Activated CD8-positive, alpha-beta T cell treated with anti-CD3 and anti-CD28 coated beads for 36 hours (primary cell): ENCODE data around the gene HSF2. TPM values are rescaled to one million over a fixed set of nuclear protein-coding genes. Genes with fewer than 3 reads are reported as not detected.

ENCODE experiments used
- ATAC-seq: fragments of 200-7000 bp; cut with Tn5 transposase; one replicate; pipeline ENCODE4 v1.10.0; 2021; ENCODE audit warnings: mild to moderate bottlenecking, moderate library complexity
- CTCF ChIA-PET: fragments of 350-600 bp; sonication (Branson Sonifier 250); formaldehyde crosslinking; loops from one replicate; lab custom pipeline; 2021; ENCODE audit warnings: antibody characterized with exemption; lab: Charles Lee
- POLR2A ChIA-PET: fragments of 350-600 bp; sonication (Branson Sonifier 250); formaldehyde crosslinking; loops from one replicate; lab custom pipeline; 2021; ENCODE audit warnings: antibody characterized with exemption; lab: Charles Lee
- DNase-seq: peaks from one replicate; pipeline ENCODE4 v3.0.0-alpha.2; 2020
- H3K27ac Mint-ChIP-seq: one replicate; pipeline ENCODE4 v1.8.0; 2021; ENCODE audit warnings: mild to moderate bottlenecking, mixed read lengths
- H3K27me3 Mint-ChIP-seq: one replicate; pipeline ENCODE4 v1.8.0; 2021; ENCODE audit warnings: mixed read lengths
- H3K36me3 Mint-ChIP-seq: one replicate; pipeline ENCODE4 v1.8.0; 2021; ENCODE audit warnings: low read depth, mixed read lengths
- H3K4me1 Mint-ChIP-seq: one replicate; pipeline ENCODE4 v1.8.0; 2021; ENCODE audit warnings: low read depth, mixed read lengths
- H3K4me3 Mint-ChIP-seq: one replicate; pipeline ENCODE4 v1.8.0; 2021; ENCODE audit warnings: mild to moderate bottlenecking, moderate library complexity, mixed read lengths
- H3K9me3 Mint-ChIP-seq: one replicate; pipeline ENCODE4 v1.8.0; 2021; ENCODE audit warnings: mixed read lengths
- intact Hi-C: fragments of 100-400 bp; cut with micrococcal nuclease; formaldehyde crosslinking; loops from one replicate; pipeline ENCODE4 v1.10.0; 2022
- total RNA-seq, 2 experiments: library from RNA; stranded (reverse); gene quantifications; one replicate each; pipeline ENCODE4 v1.2.3, GENCODE V29; 2021
- TF ChIP-seq, protein P1 (sequence below): fragments of 200-600 bp; IDR thresholded peaks from one replicate; pipeline ENCODE4 v1.8.0; 2022; ENCODE audit warnings: antibody characterized with exemption, mild to moderate bottlenecking

The HSF2 gene
- total RNA-seq, 2 experiments from 2014 or later = 19.5 to 22.4 TPM

- Mint-ChIP-seq H3K4me1 (peaks cover 72% of the 10 kb centered on the region), H3K36me3 (peaks cover 28% of the 10 kb centered on the region), H3K9me3 (peaks cover 8% of the 10 kb centered on the region), H3K27me3 (no peaks in the 10 kb centered on the region), H3K27ac (no peak overlapping the region), H3K4me3 (no peak overlapping the region)
- no peak for DNase-seq
- intact Hi-C loops = no loop called here
- TF ChIP-seq, protein P1, sequence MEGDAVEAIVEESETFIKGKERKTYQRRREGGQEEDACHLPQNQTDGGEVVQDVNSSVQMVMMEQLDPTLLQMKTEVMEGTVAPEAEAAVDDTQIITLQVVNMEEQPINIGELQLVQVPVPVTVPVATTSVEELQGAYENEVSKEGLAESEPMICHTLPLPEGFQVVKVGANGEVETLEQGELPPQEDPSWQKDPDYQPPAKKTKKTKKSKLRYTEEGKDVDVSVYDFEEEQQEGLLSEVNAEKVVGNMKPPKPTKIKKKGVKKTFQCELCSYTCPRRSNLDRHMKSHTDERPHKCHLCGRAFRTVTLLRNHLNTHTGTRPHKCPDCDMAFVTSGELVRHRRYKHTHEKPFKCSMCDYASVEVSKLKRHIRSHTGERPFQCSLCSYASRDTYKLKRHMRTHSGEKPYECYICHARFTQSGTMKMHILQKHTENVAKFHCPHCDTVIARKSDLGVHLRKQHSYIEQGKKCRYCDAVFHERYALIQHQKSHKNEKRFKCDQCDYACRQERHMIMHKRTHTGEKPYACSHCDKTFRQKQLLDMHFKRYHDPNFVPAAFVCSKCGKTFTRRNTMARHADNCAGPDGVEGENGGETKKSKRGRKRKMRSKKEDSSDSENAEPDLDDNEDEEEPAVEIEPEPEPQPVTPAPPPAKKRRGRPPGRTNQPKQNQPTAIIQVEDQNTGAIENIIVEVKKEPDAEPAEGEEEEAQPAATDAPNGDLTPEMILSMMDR = no peak
- ChIA-PET CTCF (no interaction called here), POLR2A (interaction anchor here (1.4 kb wide), 1 partner anchor 10 kb away, joined by 3 read pairs; no protein-coding TSS in a partner anchor)
- ATAC-seq = no peak
Observed at GRCh38 chr6:122404444-122404843, 5.0 kb downstream of the HSF2 start.

- POLR2A ChIA-PET = interaction anchor here (1.6 kb wide), 1 partner anchor 64 kb away, joined by 4 read pairs; no protein-coding TSS in a partner anchor
- Mint-ChIP-seq H3K4me1 (peaks cover 78% of the 10 kb centered on the region), H3K27me3 (no peaks in the 10 kb centered on the region), H3K9me3 (peaks cover 8% of the 10 kb centered on the region), H3K4me3 (no peak overlapping the region), H3K27ac (no peak overlapping the region), H3K36me3 (peaks cover 29% of the 10 kb centered on the region)
- no peak for ATAC-seq
- CTCF ChIA-PET = interaction anchor here (1.2 kb wide), 1 partner anchor 11 kb away, joined by 5 read pairs; no protein-coding TSS in a partner anchor
- intact Hi-C loops = no loop called here
- TF ChIP-seq, protein P1 = peak; percentile 41
- no peak for DNase-seq
Observed at GRCh38 chr6:122405417-122405816, 6.0 kb downstream of the HSF2 start.

- Mint-ChIP-seq H3K4me3 (no peak overlapping the region), H3K36me3 (peaks cover 35% of the 10 kb centered on the region), H3K4me1 (peaks cover 81% of the 10 kb centered on the region), H3K27me3 (no peaks in the 10 kb centered on the region), H3K27ac (no peak overlapping the region), H3K9me3 (peaks cover 8% of the 10 kb centered on the region)
- ChIA-PET POLR2A (interaction anchor here (1.6 kb wide), 1 partner anchor 63 kb away, joined by 4 read pairs; no protein-coding TSS in a partner anchor), CTCF (interaction anchor here (0.8 to 1.2 kb wide), 2 partner anchors 10 to 16 kb away, joined by 3 to 5 read pairs; no protein-coding TSS in a partner anchor)
- DNase-seq (no peak), ATAC-seq (no peak)
- intact Hi-C loops = no loop called here
- TF ChIP-seq, protein P1 = no peak
Observed at GRCh38 chr6:122406187-122406586, 6.7 kb downstream of the HSF2 start.

- intact Hi-C loops = no loop called here
- TF ChIP-seq, protein P1 = no peak
- Mint-ChIP-seq H3K9me3 (peaks cover 8% of the 10 kb centered on the region), H3K27ac (peak overlapping the region; percentile 93), H3K4me3 (peak overlapping the region; percentile 63), H3K36me3 (peaks cover 45% of the 10 kb centered on the region), H3K27me3 (no peaks in the 10 kb centered on the region), H3K4me1 (peaks cover 71% of the 10 kb centered on the region)
- no peak for ATAC-seq
- no peak for DNase-seq
- POLR2A ChIA-PET = interaction anchor here (1.8 kb wide), 1 partner anchor 8 kb away, joined by 5 read pairs; the partner anchor contains the start of gene HSF2
- CTCF ChIA-PET = no interaction called here
Observed at GRCh38 chr6:122407712-122408111, 8.3 kb downstream of the HSF2 start.

- H3K4me1 Mint-ChIP-seq = peaks cover 69% of the 10 kb centered on the region
- POLR2A ChIA-PET = interaction anchor here (1.8 kb wide), 1 partner anchor 9 kb away, joined by 5 read pairs; the partner anchor contains the start of gene HSF2
- no peaks in the 10 kb centered on the region for H3K27me3 Mint-ChIP-seq
- no peak for ATAC-seq
- peak overlapping the region; percentile 93 for H3K27ac Mint-ChIP-seq
- TF ChIP-seq, protein P1 = no peak
- CTCF ChIA-PET = no interaction called here
- peaks cover 49% of the 10 kb centered on the region for H3K36me3 Mint-ChIP-seq
- intact Hi-C loops = no loop called here
- peaks cover 8% of the 10 kb centered on the region for H3K9me3 Mint-ChIP-seq
- DNase-seq = no peak
- H3K4me3 Mint-ChIP-seq = peak overlapping the region; percentile 63
Observed at GRCh38 chr6:122408240-122408639, 8.8 kb downstream of the HSF2 start.
